ENCODE measurements around the gene WWOX. TPM values are rescaled to one million over a fixed set of nuclear protein-coding genes. Genes with fewer than 3 reads are reported as not detected.

WWOX gene
- polyA plus RNA-seq, 3 donors, result 40.3 to 43.7 (median 41.5) TPM

DNA sequence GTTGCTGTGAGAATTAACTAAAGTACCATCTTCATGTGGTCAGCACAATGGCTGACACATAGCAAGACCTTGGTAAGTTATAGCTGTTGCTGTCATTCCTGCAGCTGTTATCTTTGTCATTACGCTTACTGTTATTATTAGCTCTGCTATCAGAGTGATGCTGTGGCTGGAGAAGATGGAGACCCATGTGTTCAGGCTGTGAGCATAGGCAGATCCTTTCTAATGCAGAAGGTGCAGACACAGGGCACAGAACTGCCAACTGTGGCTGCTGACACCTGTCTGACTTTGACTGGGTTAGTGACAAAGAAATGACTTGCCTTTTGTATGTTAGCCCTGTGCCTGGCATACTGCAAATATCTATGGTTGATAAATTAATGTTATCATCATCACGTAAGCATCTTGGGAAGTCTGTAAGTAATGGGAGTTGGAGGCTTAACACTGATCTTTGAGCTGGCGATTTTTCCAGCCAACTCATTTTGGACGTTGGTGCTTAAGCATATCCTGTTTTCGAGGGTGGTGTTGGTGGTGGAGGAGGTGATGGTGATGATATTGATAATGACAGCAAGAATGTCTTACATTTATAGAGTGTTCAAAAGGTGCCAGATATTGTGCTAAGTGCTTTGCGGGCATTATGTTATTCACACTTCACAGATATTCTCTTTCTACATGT, 695.3 kb downstream of the WWOX start:
- no peak for DNase-seq (ENCODE audit: low read depth in 3 of 3, low spot score in 2 of 3)

GRCh38 chr16:78795433-78795832, 696.0 kb downstream of the WWOX start:
- DNase-seq (ENCODE audit: low read depth in 3 of 3, low spot score in 2 of 3), result no peak

- DNase-seq (ENCODE audit: low read depth in 3 of 3, low spot score in 2 of 3), result no peak
Measured at GRCh38 chr16:78796221-78796866, 696.9 kb downstream of the WWOX start.

DNA sequence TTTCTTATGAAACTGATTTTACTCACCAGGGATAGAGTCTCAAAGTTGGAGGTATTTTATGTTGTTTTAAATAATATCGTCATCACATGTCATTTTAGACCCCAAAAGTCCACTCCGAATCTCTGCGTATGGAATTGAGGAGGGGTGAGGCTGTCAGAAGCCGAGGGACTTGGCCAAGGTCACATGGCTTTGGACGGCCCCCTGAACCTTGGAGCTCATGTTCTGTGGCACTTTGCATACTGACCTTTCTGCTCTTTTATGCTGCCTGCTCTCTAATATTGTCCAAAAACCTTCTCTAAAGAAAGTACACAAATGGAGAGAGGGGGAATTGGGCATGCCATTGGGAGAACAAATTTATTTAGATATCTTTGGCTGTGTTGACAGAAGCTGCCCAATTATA, 700.0 kb downstream of the WWOX start:
- no peak for DNase-seq (ENCODE audit: low read depth in 3 of 3, low spot score in 2 of 3)

DNA sequence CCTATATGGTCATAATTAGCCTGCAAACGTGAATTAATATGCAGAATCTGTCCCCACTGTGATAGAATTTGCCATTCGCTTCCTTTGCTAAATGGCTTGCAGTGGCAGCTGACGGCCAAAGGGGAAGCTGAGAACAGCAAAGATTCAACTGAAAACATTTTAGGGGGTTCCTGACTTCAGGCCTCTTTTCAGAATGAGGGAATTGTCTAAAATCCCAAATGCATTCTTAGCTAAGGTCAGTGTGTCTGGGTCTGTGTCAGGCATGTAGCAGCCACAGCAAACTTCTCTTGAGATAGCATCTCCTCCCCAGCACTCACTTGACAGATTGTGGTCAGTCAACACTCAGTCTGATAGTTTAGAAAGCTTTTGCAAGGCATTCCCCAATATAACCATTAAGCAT, 701.1 kb downstream of the WWOX start:
- no peak for DNase-seq (ENCODE audit: low read depth in 3 of 3, low spot score in 2 of 3)

- DNase-seq (ENCODE audit: low read depth in 3 of 3, low spot score in 2 of 3), result no peak
Measured at GRCh38 chr16:78804058-78804735, 704.7 kb downstream of the WWOX start.

GRCh38 chr16:78805556-78805955, 706.1 kb downstream of the WWOX start:
- DNase-seq (ENCODE audit: low read depth in 3 of 3, low spot score in 2 of 3), result no peak

GRCh38 chr16:78811247-78811646, 711.8 kb downstream of the WWOX start:
- no peak for DNase-seq (ENCODE audit: low read depth in 3 of 3, low spot score in 2 of 3)

- no peak for DNase-seq (ENCODE audit: low read depth in 3 of 3, low spot score in 2 of 3)
Measured at GRCh38 chr16:78812582-78812981, 713.1 kb downstream of the WWOX start.

DNA sequence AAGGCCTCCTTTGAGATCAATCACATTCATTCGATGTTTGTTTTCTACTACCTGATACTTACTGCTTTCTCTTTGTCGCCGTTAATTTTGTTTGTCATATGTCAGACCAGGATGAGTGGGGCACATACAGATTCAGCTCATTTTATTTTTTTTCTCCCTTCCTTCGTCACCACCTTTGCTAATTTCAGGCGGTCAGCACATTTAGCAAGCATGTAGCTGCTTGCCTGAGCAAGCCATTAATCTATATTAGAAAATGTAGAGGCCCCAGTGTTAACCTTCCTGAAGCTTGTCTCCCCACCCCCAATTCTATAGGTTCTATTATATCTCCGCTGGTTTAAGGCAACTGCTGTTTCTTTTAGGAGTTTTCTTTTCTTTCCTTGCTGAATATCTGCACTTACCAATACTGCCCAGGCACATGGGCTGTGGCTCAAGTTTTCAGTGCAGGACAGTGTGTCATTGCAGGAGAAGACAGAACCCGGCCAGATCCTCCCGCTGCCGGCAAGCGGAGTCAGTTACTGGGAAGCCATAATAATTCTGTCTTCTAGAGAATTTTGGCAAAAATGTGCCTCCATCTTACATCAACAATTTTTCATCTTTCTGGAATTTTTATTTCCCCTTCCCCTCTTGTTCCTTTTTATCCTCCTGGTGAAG, 714.3 kb downstream of the WWOX start:
- no peak for DNase-seq (ENCODE audit: low read depth in 3 of 3, low spot score in 2 of 3)

GRCh38 chr16:78815713-78816112, 716.3 kb downstream of the WWOX start:
- no peak for DNase-seq (ENCODE audit: low read depth in 3 of 3, low spot score in 2 of 3)

DNA sequence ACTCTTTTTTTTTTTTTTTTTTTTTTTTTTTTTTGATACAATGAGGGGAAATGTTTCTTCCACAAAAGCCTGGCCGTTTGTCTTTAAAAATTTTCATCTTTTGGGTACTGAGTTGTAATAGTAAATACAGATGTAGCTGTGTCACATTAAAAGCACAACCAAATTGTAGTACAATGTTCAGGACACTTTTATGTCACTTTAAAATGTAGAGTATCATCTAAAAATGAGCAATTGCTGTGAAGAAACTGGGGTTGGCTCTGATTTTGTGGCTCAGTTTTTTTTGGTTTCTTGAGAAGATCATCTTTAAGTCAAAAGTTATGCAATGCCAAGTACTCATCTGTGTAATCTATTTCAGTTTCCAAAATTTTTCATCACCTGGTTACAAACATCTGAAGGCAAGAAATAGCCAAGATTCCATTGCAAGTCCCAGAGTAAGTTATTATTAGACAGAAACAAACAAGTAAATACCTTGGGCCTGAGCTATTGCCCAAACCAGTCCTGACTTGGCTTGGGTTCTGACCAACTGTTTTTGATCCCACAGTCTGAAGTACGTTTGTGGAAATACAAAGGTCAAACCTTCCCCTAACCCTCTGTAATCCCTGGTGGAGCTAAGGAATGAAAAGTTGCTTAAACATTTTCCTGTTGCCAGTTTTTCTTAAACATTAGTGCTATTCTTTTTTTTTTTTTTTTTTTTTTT, 717.2 kb downstream of the WWOX start:
- no peak for DNase-seq (ENCODE audit: low read depth in 3 of 3, low spot score in 2 of 3)

- no peak for DNase-seq (ENCODE audit: low read depth in 3 of 3, low spot score in 2 of 3)
Measured at GRCh38 chr16:78817200-78817739, 717.8 kb downstream of the WWOX start.

DNA sequence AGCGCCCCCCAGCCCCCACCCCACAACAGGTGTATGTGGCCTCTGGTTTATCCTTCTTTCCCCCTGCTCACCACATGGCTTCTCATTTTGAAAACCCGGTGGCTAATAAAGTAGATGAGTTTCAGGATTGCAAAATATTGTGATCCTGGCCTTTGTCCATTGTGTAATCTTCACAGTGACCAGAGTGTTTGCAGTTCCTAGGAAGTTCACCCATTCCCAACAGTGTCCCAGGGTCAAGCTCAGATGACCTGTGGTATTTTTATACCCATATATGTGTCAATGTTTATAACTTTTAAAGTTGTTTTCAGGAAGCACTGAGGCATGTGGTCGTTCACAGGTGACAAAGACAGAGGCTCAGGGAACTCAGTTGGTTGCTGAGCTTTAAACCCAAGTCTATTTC, 721.9 kb downstream of the WWOX start:
- DNase-seq (ENCODE audit: low read depth in 3 of 3, low spot score in 2 of 3), result no peak

- DNase-seq (ENCODE audit: low read depth in 3 of 3, low spot score in 2 of 3), result no peak
Measured at GRCh38 chr16:78822509-78822908, 723.1 kb downstream of the WWOX start.

DNA sequence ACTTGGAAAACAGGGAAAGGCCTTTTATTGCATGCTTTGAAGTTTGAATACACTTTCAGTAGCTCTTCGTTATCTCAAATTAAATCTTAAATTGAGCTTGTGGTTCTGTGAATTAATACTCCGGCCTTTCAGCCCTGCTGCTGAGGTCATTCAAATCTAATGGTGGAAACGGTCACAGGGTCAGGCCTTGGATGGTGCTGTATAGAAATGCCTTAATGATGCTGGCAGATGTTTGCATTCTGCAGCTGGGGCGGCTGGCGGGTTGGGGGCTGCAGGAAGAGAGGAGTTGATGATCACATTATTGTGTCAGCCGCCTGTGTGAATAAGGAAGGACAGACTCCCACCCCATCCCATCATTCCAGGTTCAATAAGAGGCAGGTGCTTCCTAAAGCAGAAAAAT, 723.6 kb downstream of the WWOX start:
- no peak for DNase-seq (ENCODE audit: low read depth in 3 of 3, low spot score in 2 of 3)

DNA sequence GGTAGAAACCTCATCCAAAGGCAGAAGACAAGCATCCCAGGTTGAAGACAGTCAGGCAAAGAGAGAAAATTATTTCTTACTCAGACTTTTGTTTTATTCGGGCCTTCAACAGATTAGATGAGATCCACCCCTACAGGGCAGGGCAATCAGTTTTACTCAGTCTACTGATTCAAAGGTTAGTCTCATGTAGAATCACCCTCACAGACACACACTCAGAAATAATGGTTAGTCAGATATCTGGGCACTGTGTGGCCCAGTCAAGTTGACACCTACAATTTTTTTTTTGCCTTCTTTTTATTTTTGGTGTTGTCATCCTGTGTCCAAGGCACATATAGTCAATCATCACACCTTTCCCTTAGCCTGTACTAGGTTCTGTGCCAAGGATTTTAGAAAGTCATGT, 729.8 kb downstream of the WWOX start:
- DNase-seq (ENCODE audit: low read depth in 3 of 3, low spot score in 2 of 3), result no peak

DNA sequence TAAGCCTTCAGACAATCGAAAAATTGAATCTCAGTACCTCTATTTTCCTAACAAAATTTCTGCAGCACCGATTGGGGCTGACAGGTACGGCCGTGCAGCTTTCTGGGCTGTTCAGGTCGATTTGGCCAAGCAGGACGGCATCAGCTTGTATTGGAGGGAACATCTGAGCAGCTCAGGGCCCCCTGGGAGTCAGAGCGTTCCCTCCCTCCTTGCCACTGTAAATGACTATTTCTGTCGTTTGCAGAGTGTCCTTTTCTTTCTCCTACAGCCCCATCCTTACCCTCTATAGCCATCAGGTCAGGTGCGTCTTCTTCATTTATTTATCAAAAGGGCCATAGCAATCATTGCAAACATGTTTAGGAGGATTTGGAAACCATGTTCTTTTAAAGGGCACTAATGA, 731.1 kb downstream of the WWOX start:
- no peak for DNase-seq (ENCODE audit: low read depth in 3 of 3, low spot score in 2 of 3)

DNA sequence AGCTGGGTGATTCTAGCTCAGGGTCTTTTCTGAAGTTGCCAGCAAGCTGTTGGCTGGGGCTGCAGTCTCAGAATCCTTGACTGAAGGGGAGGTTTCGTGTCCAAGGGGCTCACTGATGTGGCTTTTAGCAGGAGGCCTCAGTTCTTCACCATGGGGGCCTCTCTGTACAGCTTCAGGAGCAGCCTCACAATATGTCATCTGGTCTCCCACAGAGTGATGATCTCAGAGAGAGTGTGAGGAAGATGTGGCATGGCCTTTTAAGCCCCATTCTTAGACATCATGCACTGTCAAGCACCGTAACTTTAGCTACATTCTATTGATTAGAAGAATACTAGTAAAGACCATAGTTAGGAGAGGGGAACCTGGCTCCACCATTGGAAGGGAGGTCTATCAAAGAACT, 732.6 kb downstream of the WWOX start:
- no peak for DNase-seq (ENCODE audit: low read depth in 3 of 3, low spot score in 2 of 3)

GRCh38 chr16:78836802-78837491, 737.5 kb downstream of the WWOX start:
- DNase-seq (ENCODE audit: low read depth in 3 of 3, low spot score in 2 of 3), result no peak

Measured in right renal cortex interstitium (tissue), 3 donors.